Endodermal cell (in vitro differentiated cells): ENCODE measurements around the gene DHRS13. TPM values are rescaled to one million over a fixed set of nuclear protein-coding genes. Genes with fewer than 3 reads are reported as not detected.

ENCODE experiments used
- DNase-seq: peaks from one replicate; pipeline ENCODE4 v3.0.0-alpha.2; 2017
- H3K27ac ChIP-seq: 2 replicates; pipeline ENCODE4 v1.5.1; 2013; ENCODE audit warnings: mild to moderate bottlenecking, low read depth, low read length, moderate library complexity
- H3K27me3 ChIP-seq: 2 replicates; pipeline ENCODE4 v1.6.1; 2013; ENCODE audit warnings: mild to moderate bottlenecking, low read length, moderate library complexity; ENCODE audit not compliant: insufficient read depth, control insufficient read depth, poor library complexity, severe bottlenecking
- H3K36me3 ChIP-seq: 2 replicates; pipeline ENCODE4 v1.7.0; 2013; ENCODE audit warnings: mild to moderate bottlenecking, low read length, moderate library complexity; ENCODE audit not compliant: control insufficient read depth, insufficient read depth
- H3K4me1 ChIP-seq: one replicate; pipeline ENCODE4 v1.7.0; 2013; ENCODE audit warnings: low read length; ENCODE audit not compliant: control insufficient read depth, insufficient read depth
- H3K4me3 ChIP-seq: 2 replicates; pipeline ENCODE4 v1.5.1; 2013; ENCODE audit warnings: mild to moderate bottlenecking, low read length, moderate library complexity
- H3K9ac ChIP-seq: 2 replicates; pipeline ENCODE4 v1.6.1; 2013; ENCODE audit warnings: mild to moderate bottlenecking, low read length, moderate library complexity; ENCODE audit not compliant: poor library complexity, severe bottlenecking; ENCODE audit errors: extremely low read depth
- H3K9me3 ChIP-seq: 2 replicates; pipeline ENCODE4 v1.6.1; 2013; ENCODE audit warnings: mild to moderate bottlenecking, low read length, moderate library complexity; ENCODE audit not compliant: control insufficient read depth
- H3K27ac Mint-ChIP-seq: 2 replicates; pipeline ENCODE4 v1.8.0; 2020; ENCODE audit warnings: mixed read lengths
- H3K27me3 Mint-ChIP-seq: 2 replicates; pipeline ENCODE4 v1.8.0; 2021; ENCODE audit warnings: mild to moderate bottlenecking, mixed read lengths; ENCODE audit not compliant: insufficient read depth
- H3K36me3 Mint-ChIP-seq: 2 replicates; pipeline ENCODE4 v1.8.0; 2020; ENCODE audit warnings: low read depth, mixed read lengths
- H3K4me1 Mint-ChIP-seq: 2 replicates; pipeline ENCODE4 v1.8.0; 2020; ENCODE audit warnings: mixed read lengths
- H3K4me3 Mint-ChIP-seq: 2 replicates; pipeline ENCODE4 v1.8.0; 2020; ENCODE audit warnings: mild to moderate bottlenecking, moderate library complexity, mixed read lengths
- H3K9me3 Mint-ChIP-seq: 2 replicates; pipeline ENCODE4 v1.8.0; 2020; ENCODE audit warnings: mild to moderate bottlenecking, mixed read lengths
- WGBS, 2 experiments: methylation state at CpG; one replicate each; pipeline versions ENCODE4 v1.1.5 to v1.1.7; 2013; ENCODE audit warnings: missing lambda C conversion rate in 2 of 2, mixed read lengths in 1 of 2; ENCODE audit not compliant: insufficient coverage in 1 of 2, insufficient read length in 1 of 2; 5-methylcytosine and 5-hydroxymethylcytosine counted together
- total RNA-seq, 2 donors: library from RNA; stranded (reverse); fragmentation: NEBNext Ultra II Directional in 1 of 2; extraction: Animal tissue kit (Norgen Biotek cat#: 25700) in 1 of 2; gene quantifications; 2 replicates in 1 of 2; 3 replicates in 1 of 2; pipeline ENCODE4 v1.2.1, GENCODE V29; 2021
- TF ChIP-seq, protein P1 (sequence below): fragments of 200-600 bp; sonication (generic); conservative IDR thresholded peaks from 2 replicates; pipeline ENCODE4 v1.5.0; 2021; ENCODE audit warnings: antibody characterized with exemption, mild to moderate bottlenecking

The DHRS13 gene
- total RNA-seq, 2 donors from 2014 or later = 19.1 to 24.8 TPM

DNA sequence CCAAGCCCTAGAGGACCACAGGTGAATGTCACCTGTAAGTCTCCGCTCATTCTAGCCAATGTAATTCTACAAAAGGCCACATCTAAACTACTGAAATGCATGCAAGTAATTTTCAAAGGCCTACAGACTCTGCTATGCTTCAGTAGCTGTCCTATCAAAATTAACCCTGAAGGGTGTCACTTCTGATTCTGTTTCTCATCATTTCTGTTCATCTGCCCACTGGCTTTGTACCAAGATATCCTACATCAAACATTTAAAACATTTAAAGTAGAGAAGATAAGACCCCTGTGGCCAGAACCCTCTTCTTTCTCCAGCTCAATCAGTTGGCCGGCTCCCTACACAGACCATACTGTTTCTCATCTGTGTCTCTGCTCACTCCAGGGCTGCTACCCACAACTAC is 26.9 kb upstream of the DHRS13 start:
- TF ChIP-seq, protein P1, sequence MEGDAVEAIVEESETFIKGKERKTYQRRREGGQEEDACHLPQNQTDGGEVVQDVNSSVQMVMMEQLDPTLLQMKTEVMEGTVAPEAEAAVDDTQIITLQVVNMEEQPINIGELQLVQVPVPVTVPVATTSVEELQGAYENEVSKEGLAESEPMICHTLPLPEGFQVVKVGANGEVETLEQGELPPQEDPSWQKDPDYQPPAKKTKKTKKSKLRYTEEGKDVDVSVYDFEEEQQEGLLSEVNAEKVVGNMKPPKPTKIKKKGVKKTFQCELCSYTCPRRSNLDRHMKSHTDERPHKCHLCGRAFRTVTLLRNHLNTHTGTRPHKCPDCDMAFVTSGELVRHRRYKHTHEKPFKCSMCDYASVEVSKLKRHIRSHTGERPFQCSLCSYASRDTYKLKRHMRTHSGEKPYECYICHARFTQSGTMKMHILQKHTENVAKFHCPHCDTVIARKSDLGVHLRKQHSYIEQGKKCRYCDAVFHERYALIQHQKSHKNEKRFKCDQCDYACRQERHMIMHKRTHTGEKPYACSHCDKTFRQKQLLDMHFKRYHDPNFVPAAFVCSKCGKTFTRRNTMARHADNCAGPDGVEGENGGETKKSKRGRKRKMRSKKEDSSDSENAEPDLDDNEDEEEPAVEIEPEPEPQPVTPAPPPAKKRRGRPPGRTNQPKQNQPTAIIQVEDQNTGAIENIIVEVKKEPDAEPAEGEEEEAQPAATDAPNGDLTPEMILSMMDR = peak; percentile 47
- H3K27ac Mint-ChIP-seq = peak overlapping the region; percentile 2
- H3K27ac ChIP-seq = no peak overlapping the region

DNA sequence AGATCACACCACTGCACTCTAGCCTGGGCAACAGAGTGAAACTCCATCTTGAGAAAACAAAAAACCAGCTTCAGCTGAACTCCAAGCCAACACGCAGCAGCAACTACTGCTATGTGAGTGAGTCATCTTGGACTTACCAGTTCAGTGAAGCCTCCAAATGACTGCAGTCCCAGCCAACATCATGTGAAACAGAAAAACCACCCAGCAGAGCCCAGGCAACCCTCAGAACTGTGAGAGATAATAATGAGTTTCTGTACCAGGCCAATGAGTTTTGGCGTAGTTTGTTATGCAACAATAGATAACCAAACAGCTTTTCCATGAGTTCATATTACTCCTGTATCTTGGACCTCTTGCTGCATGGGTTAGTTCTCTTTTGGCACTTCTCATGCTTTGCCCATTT is 25.2 kb upstream of the DHRS13 start:
- Histone ChIP-seq H3K27me3 (no peaks in the 10 kb centered on the region), H3K9me3 (peaks cover 4% of the 10 kb centered on the region), H3K36me3 (peaks cover 71% of the 10 kb centered on the region), H3K9ac (no peak overlapping the region), H3K27ac (no peak overlapping the region), H3K4me3 (no peak overlapping the region), H3K4me1 (no peaks in the 10 kb centered on the region)
- H3K9me3 Mint-ChIP-seq = no peaks in the 10 kb centered on the region
- H3K36me3 Mint-ChIP-seq = peaks cover 58% of the 10 kb centered on the region
- no peak overlapping the region for H3K4me3 Mint-ChIP-seq
- H3K27ac Mint-ChIP-seq = no peak overlapping the region
- H3K4me1 Mint-ChIP-seq = peaks cover 5% of the 10 kb centered on the region
- DNase-seq = no peak
- TF ChIP-seq, protein P1 = no peak
- no peaks in the 10 kb centered on the region for H3K27me3 Mint-ChIP-seq
- WGBS, 2 experiments = 100% methylated on average over 2 of the region's 2 CpGs

More for the DNA sequence above, 26.9 kb upstream of the DHRS13 start:
- Histone ChIP-seq H3K27me3 (no peaks in the 10 kb centered on the region), H3K9me3 (peaks cover 4% of the 10 kb centered on the region), H3K4me1 (no peaks in the 10 kb centered on the region), H3K4me3 (no peak overlapping the region), H3K9ac (no peak overlapping the region), H3K36me3 (peaks cover 70% of the 10 kb centered on the region)
- Mint-ChIP-seq H3K4me3 (no peak overlapping the region), H3K36me3 (peaks cover 57% of the 10 kb centered on the region), H3K4me1 (peaks cover 5% of the 10 kb centered on the region), H3K27me3 (no peaks in the 10 kb centered on the region), H3K9me3 (no peaks in the 10 kb centered on the region)
- WGBS, 2 experiments = 93 to 94% methylated on average over 2 of the region's 2 CpGs
- no peak for DNase-seq

DNA sequence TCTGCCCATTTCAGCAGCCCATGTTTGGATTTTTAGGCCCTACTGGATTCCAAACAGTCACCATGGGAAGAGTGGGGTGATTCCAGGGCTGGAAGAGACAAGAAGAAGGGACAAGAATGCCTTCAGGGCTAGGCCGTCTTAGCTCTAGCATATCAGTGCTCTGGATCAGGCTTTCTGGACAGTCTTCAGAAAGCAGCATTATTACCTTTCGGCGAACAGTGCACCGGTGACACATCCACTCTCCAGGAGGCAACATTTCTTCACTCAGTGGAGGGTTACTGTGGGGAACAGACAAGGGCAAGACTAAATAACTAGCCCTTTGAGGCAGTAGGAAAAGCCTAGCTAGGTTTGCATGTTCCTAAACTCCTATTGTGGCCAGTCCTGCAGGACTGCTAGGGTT is 23.9 kb upstream of the DHRS13 start:
- Mint-ChIP-seq H3K27ac (peak overlapping the region; percentile 29), H3K4me3 (no peak overlapping the region), H3K4me1 (peaks cover 5% of the 10 kb centered on the region), H3K36me3 (peaks cover 60% of the 10 kb centered on the region), H3K27me3 (no peaks in the 10 kb centered on the region), H3K9me3 (no peaks in the 10 kb centered on the region)
- Histone ChIP-seq H3K27me3 (no peaks in the 10 kb centered on the region), H3K4me3 (no peak overlapping the region), H3K36me3 (peaks cover 71% of the 10 kb centered on the region), H3K9ac (no peak overlapping the region), H3K9me3 (peaks cover 4% of the 10 kb centered on the region), H3K27ac (no peak overlapping the region), H3K4me1 (no peaks in the 10 kb centered on the region)
- TF ChIP-seq, protein P1 = no peak
- no peak for DNase-seq
- WGBS, 2 experiments = 95 to 96% methylated on average over 4 of the region's 4 CpGs
